Progenitor cell of endocrine pancreas (in vitro differentiated cells): ENCODE data around the gene C19orf38. TPM values are rescaled to one million over a fixed set of nuclear protein-coding genes. Genes with fewer than 3 reads are reported as not detected.
A peak's percentile ranks its signal among the peaks of the same experiment; 100 is the strongest.

ENCODE experiments used
- DNase-seq: peaks from one replicate; pipeline ENCODE4 v3.0.0; 2021; ENCODE audit warnings: low spot score; ENCODE audit not compliant: unreplicated experiment
- H3K27ac Mint-ChIP-seq: 2 replicates; pipeline ENCODE4 v1.8.0; 2021; ENCODE audit warnings: mild to moderate bottlenecking, moderate library complexity, mixed read lengths
- H3K27me3 Mint-ChIP-seq: 2 replicates; pipeline ENCODE4 v1.8.0; 2021; ENCODE audit warnings: mixed read lengths
- H3K36me3 Mint-ChIP-seq: 2 replicates; pipeline ENCODE4 v1.8.0; 2022; ENCODE audit warnings: mixed read lengths; ENCODE audit not compliant: insufficient read depth
- H3K4me1 Mint-ChIP-seq: 2 replicates; pipeline ENCODE4 v1.8.0; 2021; ENCODE audit warnings: low read depth, mixed read lengths
- H3K4me3 Mint-ChIP-seq: 2 replicates; pipeline ENCODE4 v1.8.0; 2021; ENCODE audit warnings: low read depth, mild to moderate bottlenecking, moderate library complexity, mixed read lengths
- H3K9me3 Mint-ChIP-seq: 2 replicates; pipeline ENCODE4 v1.8.0; 2021; ENCODE audit warnings: low read depth, mixed read lengths
- CTCF ChIP-seq: fragments of 200-600 bp; sonication (generic); IDR thresholded peaks from one replicate; pipeline ENCODE4 v1.5.0; 2021; ENCODE audit warnings: antibody characterized with exemption, mild to moderate bottlenecking; ENCODE audit not compliant: unreplicated experiment
- total RNA-seq: library from RNA; stranded (reverse); gene quantifications from 2 replicates; pipeline ENCODE4 v1.2.1, GENCODE V29; 2021

Gene C19orf38
- total RNA-seq, 1 donor from 2014 or later, result 0.31 TPM

- Mint-ChIP-seq H3K4me3 (no peak overlapping the region), H3K27me3 (no peaks in the 10 kb centered on the region), H3K4me1 (no peaks in the 10 kb centered on the region), H3K36me3 (peaks cover 7% of the 10 kb centered on the region), H3K27ac (peak overlapping the region; percentile 60), H3K9me3 (no peaks in the 10 kb centered on the region)
- no peak for TF ChIP-seq CTCF
- DNase-seq, result no peak
Measured at GRCh38 chr19:10911579-10912363, 63.6 kb downstream of the C19orf38 start.

GRCh38 chr19:10912619-10913018 lies 64.4 kb downstream of the C19orf38 start:
- TF ChIP-seq CTCF, result no peak
- Mint-ChIP-seq H3K27ac (no peak overlapping the region), H3K9me3 (no peaks in the 10 kb centered on the region), H3K4me3 (no peak overlapping the region), H3K4me1 (no peaks in the 10 kb centered on the region), H3K27me3 (no peaks in the 10 kb centered on the region), H3K36me3 (peaks cover 7% of the 10 kb centered on the region)
- DNase-seq, result no peak

- no peaks in the 10 kb centered on the region for H3K27me3 Mint-ChIP-seq
- no peak overlapping the region for H3K4me3 Mint-ChIP-seq
- H3K27ac Mint-ChIP-seq, result no peak overlapping the region
- no peaks in the 10 kb centered on the region for H3K4me1 Mint-ChIP-seq
- peaks cover 6% of the 10 kb centered on the region for H3K36me3 Mint-ChIP-seq
- no peaks in the 10 kb centered on the region for H3K9me3 Mint-ChIP-seq
- TF ChIP-seq CTCF, result no peak
- DNase-seq, result no peak
Measured at GRCh38 chr19:10913716-10914340, 65.6 kb downstream of the C19orf38 start.

GRCh38 chr19:10915130-10916091 lies 67.2 kb downstream of the C19orf38 start:
- Mint-ChIP-seq H3K4me3 (no peak overlapping the region), H3K27me3 (no peaks in the 10 kb centered on the region), H3K9me3 (no peaks in the 10 kb centered on the region), H3K27ac (no peak overlapping the region), H3K4me1 (no peaks in the 10 kb centered on the region), H3K36me3 (peaks cover 7% of the 10 kb centered on the region)
- DNase-seq, result no peak
- TF ChIP-seq CTCF, result no peak

GRCh38 chr19:10916602-10917001 lies 68.4 kb downstream of the C19orf38 start:
- Mint-ChIP-seq H3K9me3 (no peaks in the 10 kb centered on the region), H3K27ac (no peak overlapping the region), H3K36me3 (peaks cover 7% of the 10 kb centered on the region), H3K4me3 (no peak overlapping the region), H3K4me1 (no peaks in the 10 kb centered on the region), H3K27me3 (no peaks in the 10 kb centered on the region)
- no peak for DNase-seq
- TF ChIP-seq CTCF, result no peak
